Keratinocyte (primary cell): ENCODE data around the gene RABL2B.
"Not testable (repeated sequence)": the region's sequence is repeated elsewhere in the genome, so short reads cannot be mapped to it uniquely, and the experiment has no call there.

Experiments
- CTCF ChIP-seq, 3 experiments: IDR thresholded peaks in 1 of 3; conservative IDR thresholded peaks in 1 of 3; optimal IDR thresholded peaks in 1 of 3; 2 replicates in 2 of 3; 3 replicates in 1 of 3; pipeline versions ENCODE3 to v1.5.1; 2011; ENCODE audit warnings: low read length in 3 of 3, mild to moderate bottlenecking in 3 of 3, moderate library complexity in 2 of 3, control low read depth in 1 of 3, inconsistent platforms in 1 of 3; ENCODE audit not compliant: insufficient read depth in 2 of 3; ENCODE audit errors: extremely low read depth in 1 of 3
- EZH2 ChIP-seq: IDR thresholded peaks from one replicate; pipeline ENCODE4 v1.6.1; 2012; ENCODE audit warnings: inconsistent platforms, mild to moderate bottlenecking, low read length, moderate library complexity

GRCh38 chr22:50747521-50747920 is 35.9 kb downstream of the RABL2B start:
- TF ChIP-seq CTCF (optimal IDR thresholded peaks at IDR 0.05 in 1 of 3, IDR thresholded peaks at IDR 0.05 in 1 of 3, conservative IDR thresholded peaks at IDR 0.05 in 1 of 3; ENCODE audit: extremely low read depth in 1 of 3, insufficient read depth in 2 of 3, low read length in 3 of 3); EZH2: not testable (repeated sequence)
